ENCODE data around the gene SCEL.

Gene SCEL

DNA sequence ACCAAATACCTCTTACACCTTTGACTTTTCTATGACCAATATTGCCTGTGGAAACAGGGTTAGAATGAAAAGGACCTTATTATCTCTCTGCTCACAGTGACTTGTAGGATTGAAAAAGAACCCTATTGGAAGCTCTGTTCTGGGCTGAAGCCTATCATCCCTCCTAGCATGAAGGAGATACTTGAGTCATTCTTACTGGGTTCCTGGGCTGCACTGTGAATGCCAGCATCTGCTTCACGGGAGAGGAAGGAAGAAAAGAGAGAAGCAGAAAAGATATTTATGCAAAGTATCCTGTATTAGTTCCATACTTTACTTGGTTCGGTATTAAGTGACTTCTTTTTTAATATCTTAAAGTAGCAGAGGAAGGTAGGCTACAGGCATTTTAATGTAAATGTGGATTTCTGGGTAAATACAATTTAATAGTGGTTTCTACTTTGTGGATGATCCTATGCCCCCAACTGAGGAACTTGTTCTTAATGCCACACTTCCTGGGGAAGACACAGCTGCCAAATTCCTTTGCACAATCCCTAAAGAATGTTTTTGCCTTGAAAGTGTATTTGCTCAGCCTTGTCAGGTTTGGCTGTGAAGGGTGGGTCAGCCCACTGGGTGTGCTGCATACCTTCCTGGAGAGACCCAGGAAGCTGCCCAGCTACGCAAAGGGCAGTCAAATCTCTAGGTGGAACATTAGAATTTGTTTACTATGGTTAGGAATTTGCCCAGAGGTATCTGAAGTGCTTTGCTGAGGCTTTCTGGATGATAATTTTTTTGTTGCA, 13.7 kb upstream of the SCEL start:
- DNase-seq, result no peak

DNA sequence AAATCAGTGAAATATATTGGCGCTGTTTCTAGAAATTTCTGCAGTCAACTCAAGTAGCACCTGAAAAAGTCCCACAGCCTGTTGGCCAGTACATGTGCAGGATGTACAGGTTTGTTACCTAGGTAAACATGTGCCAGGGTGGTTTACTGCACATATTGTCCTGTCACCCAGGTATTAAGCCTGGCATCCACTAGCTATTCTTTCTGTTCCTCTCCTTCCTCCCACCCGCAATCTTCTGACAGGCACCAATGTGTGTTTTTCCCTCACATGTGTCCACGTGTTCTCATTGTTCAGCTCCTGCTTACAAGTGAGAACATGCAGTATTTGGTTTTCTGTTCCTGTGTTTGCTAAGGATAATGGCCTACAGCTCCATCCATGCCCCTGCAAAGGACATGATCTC, 13.1 kb upstream of the SCEL start:
- no peak for DNase-seq

DNA sequence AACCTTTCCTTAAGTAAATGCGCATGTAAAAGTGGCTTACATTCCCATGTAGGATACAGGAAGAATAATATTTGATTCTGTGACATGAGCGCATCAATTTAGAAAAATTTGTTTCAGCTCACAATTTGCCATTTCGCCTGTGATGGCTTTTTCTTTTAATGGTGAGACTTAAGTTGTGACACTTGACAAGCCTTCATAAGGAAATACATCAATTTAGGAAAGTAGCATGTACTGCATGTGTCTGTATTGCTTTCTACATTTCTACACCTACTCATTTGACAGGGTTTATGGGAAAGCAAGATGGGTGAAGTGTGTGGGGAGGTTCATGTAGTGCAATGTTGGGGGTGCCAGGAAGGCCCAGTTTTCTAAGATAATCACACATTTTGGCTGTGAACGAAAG, 12.1 kb upstream of the SCEL start:
- DNase-seq, result no peak

DNA sequence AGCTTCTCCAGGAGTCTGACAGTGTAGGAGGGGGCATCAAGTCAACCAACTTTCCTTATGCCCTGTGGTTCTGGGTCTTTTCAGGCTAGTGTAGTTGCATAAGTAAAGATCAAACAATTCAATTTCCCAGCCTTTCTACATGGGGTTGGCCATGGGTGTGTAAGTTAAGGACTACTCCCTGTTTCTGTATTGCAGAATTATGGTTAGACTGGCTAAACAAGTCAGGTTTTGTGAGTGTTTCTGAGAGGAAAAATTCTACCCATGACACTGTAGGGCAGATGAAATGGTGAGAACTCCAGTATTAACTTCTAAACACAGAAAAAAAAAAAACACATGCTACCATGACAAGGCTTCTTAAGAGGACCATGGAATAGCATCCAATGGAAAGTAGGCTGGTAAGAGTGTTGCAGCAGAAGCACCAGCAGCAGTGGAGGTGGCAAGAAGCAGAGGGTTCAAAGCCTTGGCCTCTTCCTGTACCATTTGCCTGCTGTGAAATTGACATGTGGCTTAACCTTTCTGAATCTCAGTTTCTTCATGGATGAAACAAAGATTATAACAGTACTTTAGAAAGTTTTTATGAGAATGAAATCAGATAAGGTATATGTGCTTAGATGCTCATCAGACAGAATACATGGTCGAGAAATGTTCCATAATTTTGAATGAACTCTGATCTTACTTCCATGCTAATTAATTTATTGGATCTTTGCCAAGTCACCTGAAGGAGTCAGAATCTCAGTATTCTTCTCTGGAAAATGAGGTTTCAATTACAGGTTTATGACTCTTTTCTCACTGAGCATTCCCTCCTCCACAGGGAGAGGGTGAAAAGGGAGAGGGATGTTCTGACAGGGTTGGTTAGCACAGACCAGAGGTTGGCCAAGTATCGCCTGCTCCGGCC, 11.4 kb upstream of the SCEL start:
- no peak for DNase-seq

DNA sequence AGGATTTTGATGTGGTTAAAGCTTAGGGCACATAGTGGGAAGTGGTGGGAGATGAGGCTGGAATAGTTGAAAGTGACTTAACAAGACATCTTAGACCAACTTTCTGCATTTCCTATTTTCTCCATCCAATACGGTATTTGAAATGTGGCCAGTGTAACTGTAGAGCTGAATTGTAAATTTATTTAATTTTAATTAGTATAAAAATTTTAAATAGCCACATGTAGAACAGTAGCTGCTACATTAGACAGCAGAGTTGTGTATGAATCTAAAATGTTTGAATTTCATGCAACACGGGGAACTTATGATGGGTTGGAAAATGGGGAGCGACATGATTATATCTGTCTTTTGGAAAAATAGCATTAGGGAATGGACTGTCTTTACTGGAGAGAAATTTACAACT, 7.1 kb upstream of the SCEL start:
- DNase-seq, result no peak

- no peak for DNase-seq
Observed at GRCh38 chr13:77528834-77529500, 6.5 kb upstream of the SCEL start.

DNA sequence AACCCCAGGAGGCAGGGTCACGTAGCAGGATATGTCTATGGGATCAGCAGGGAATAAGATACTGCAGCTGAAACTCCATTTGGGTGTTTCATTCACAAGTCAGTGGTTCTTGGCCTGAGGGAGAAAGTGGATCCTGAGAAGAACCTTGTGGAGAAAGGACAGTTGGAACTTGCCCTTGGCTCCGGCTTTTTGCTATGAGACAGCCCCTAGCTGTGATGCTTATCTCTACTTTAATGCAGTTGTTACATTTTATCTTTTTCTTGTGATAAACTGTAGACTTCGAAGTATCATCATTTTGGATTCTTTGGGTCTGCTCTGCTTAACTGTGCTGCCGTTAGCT, 6.0 kb upstream of the SCEL start:
- no peak for DNase-seq

DNA sequence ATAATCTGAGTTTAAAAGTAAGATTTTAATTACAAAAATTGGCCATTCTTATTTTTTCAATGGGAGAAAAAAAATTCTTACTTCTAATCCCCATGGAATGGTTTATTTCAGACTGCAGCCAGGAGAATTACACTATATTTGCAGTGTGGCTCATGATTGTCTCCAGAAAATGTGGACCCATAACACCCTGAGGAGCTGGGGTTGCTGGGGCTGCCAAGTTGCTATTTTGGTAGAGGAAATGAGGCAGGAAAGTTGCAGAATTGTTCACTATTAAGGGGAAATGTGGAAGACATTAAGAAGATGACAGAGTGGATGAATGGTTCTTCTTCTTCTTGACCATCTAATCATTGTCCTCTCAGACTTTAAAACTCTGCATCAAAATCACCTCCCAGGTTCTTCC, 4.6 kb upstream of the SCEL start:
- DNase-seq, result no peak

DNA sequence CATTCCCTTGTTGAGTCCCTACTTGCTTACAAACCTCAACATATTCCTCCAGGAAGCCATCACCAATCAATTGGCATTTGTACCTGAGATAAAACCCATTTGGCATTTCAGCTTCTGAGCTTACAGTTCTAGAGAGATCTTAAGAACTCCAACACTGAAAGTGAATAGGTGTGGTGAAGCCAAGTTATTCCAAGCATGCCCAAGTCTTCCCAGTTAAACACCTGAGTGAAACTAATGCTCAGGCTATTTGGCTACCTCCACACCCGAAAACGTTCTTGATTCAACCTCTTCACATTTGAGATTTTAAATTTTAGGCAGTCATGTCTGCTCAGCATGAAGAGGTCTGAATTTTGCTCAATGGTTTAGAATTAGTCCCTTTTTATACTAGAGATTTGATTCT, 2.5 kb upstream of the SCEL start:
- no peak for DNase-seq

DNA sequence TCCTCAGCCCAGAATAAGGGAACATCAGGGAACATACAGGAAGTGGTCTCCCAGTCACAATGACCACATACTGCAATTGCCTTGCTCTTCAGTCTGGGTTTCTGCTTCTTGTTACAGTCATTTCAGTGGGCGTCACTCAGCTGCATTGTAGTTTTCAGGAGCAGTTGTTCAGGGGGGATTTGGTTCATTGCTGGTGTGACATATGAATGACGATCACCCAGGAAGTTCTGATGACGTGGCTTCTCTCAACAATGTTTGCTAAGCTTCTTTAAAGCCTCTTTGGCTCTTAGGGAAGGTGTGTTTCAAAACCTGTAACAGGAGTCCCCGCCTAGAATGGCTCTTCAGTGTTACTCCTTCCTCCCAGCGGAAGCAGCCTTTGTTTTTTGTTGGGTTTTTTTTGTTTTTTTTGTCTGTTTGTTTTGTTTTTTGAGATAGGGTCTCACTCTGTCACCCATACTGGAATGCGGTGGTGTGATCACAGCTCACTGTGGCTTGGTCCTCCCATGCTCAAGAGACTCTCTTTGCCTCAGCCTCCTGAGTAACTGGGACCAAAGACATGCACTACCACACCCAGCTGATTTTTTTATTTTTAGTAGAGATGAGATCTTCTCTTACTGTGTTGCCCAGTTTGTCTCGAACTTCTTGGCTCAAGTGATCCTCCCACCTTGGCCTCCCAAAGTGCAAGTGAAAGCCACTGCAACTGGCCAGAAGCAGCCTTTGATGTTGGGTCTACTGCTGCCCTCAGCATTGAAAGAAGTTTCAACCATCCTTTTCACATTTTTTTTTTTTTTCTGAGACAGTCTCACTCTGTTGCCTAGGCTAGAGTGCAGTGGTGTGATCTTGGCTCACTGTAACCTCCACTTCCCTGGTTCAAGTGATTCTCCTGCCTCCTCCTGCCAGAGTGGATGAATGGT, 1.4 kb upstream of the SCEL start:
- no peak for DNase-seq

- no peak for DNase-seq
Observed at GRCh38 chr13:77536358-77536757, 852 bp downstream of the SCEL start.

DNA sequence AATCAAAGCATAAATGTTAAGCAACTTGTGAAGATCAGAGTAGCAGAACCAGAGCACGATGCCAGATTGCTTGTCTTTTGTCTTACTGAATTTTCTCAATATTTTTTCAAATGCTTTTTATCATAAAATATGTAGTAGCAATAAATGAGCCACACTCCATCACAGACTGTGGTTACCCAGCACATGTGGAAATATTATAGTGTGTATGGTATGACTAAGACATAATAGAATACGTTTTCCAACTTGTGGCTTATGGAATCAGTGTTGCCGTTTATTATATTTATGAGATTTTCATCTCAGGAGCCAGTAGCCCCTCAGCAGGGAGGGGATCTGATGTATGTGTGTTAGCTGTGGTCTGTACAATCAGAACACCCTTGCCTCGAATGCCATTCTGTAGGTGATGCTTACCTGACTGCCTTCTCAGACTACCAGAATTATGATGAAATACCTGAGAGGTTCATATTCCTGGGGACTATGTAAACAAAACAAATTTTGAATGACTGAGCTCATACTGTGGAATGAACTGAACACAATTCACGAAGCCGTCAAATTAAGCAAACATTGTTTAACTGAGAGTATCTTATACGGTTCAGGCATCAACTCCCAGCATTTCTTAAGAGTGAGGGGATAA, 1.9 kb downstream of the SCEL start:
- no peak for DNase-seq

DNA sequence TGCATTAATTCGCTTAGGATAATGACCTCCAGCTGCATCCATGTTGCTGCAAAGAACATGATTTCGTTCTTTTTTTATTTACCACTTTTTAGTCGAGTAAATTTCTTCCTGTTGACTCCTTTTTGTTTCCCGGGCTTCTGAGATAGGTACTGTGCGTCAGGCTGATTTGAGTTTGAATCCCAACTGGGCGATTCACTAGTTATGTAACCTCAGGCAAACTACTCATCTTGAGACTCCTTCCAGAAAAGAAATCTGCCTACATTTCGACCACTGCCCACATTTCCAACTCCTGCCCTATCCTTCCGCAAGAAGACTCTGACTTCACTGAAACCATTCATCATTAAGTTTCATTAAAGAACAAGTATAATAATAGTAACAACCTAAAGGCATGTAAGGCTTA, 8.2 kb downstream of the SCEL start:
- DNase-seq, result no peak

- DNase-seq, result no peak
Observed at GRCh38 chr13:77544355-77544754, 8.8 kb downstream of the SCEL start.

DNA sequence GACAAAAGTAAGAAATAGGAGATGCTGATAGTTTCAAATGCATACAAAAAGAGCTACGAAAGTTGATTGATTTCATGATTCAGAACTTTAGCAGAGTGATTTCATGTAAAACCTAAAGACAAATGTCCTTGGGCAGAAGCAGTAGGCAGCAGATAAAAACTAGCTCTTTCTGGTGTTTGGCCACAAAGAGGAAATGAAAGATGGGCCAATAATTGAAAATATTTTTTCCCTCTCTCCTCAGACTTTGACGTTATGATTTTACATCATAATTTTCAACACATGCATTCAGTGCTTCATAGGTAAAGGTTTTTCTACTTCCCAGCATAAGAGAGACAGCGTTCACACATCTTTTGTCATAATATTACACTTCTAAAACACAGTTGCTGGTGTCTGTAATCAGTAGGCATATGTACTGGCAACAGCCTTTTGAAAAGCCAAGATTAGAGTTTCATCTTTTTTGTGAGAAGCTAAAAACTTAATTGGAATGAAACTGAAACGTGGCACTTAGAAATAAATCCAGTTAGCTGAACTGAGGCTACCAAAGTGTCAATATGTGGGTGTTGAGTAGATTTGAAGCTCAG, 9.3 kb downstream of the SCEL start:
- no peak for DNase-seq

GRCh38 chr13:77545626-77546412, 10.3 kb downstream of the SCEL start:
- no peak for DNase-seq

DNA sequence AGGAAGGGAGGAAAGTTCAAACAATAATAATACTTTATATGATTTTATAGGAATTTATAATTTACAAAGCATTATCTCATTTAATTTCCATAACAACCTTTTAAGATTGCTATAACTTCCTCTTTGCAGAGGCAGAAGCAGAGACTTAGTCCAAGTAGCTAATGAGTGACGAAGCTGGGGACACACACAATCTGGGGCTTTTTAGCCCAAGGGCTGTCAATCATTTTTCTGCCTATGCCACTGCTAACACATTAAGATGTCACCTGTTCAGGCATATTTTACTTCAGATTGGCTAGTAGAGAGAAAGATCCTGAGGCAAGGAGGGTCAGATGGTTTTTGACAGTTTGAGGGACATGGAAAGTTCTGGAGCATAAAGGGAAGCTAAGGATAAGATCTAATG, 12.6 kb downstream of the SCEL start:
- no peak for DNase-seq

DNA sequence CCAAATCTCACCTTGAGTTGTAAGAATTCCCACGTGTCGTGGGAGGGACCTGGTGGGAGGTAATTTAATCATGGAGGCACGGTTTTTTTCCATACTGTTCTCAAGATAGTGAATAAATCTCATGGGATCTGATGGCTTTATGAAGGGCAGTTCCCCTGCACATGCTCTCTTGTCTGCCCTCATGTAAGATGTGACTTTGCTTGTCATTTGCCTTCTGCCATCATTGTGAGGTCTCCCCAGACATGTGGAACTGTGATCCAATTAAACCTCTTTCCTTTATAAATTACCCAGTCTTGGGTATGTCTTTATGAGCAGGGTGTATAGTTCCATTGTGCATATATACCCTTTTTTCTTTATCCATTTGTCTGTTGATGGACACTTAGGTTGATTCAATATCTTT, 13.1 kb downstream of the SCEL start:
- no peak for DNase-seq

GRCh38 chr13:77554069-77554468, 18.6 kb downstream of the SCEL start:
- no peak for DNase-seq

- no peak for DNase-seq
Observed at GRCh38 chr13:77555246-77555645, 19.7 kb downstream of the SCEL start.

DNA sequence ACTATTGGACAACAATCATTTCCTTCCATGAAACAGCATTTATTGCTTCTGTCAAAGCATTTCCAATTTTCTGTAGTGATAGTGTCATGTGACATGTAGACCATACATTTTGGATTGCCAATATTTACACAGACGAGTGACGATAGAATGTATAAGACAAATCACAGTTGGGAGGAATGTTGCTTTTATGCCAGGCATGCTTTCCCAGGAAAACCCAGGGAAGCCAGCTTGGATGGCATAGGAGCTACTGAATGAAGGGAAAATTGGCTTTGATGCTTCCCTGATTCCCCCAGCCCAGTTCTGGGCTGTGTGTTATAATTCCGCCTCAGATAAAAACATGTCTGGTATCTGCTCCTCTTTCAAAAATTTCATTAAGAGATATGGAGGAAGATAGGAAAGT, 22.5 kb downstream of the SCEL start:
- no peak for DNase-seq

All from activated T-cell treated with anti-CD3 and anti-CD28 coated beads, Interleukin-2, amount 50 U/mL, for 1 hour (primary cell).